Measurements from ENCODE around the gene GRB10. TPM values are rescaled to one million over a fixed set of nuclear protein-coding genes. Genes with fewer than 3 reads are reported as not detected.

The GRB10 gene
- total RNA-seq, 1 donor from 2014 or later, result 33.9 TPM

- Mint-ChIP-seq H3K27me3 (ENCODE audit: insufficient read depth, low read depth) (peaks cover 9% of the 10 kb centered on the region), H3K27ac (no peak overlapping the region), H3K4me3 (no peak overlapping the region), H3K9me3 (peaks cover 51% of the 10 kb centered on the region), H3K4me1 (peaks cover 34% of the 10 kb centered on the region), H3K36me3 (peaks cover 62% of the 10 kb centered on the region)
- no peak overlapping the region for H3K9ac ChIP-seq
- H3K79me2 ChIP-seq (ENCODE audit: low read depth), result peaks cover 71% of the 10 kb centered on the region
- no peaks in the 10 kb centered on the region for H3K36me3 ChIP-seq
- no peak for DNase-seq (ENCODE audit: low spot score)
- peaks cover 3% of the 10 kb centered on the region for H3F3A ChIP-seq (ENCODE audit: low read depth)
- H2AFZ ChIP-seq (replicated peaks), result no peak overlapping the region
- H3K9me3 ChIP-seq (ENCODE audit: low read depth), result no peaks in the 10 kb centered on the region
- H3K4me2 ChIP-seq, result no peak overlapping the region
- H3K4me1 ChIP-seq, result peaks cover 24% of the 10 kb centered on the region
- H3K27ac ChIP-seq, result no peak overlapping the region
- no peak for TF ChIP-seq EZH2 (IDR thresholded peaks at IDR 0.05)
- no peaks in the 10 kb centered on the region for H3K27me3 ChIP-seq
- no peak overlapping the region for H3K4me3 ChIP-seq
- H4K20me1 ChIP-seq (ENCODE audit: low read depth), result peaks cover 42% of the 10 kb centered on the region
Measured at GRCh38 chr7:50779427-50779826, 3.3 kb downstream of the GRB10 start.

GRCh38 chr7:50778189-50778588, 4.5 kb downstream of the GRB10 start:
- H3K9me3 Mint-ChIP-seq, result peaks cover 50% of the 10 kb centered on the region
- no peak overlapping the region for H3K27ac ChIP-seq
- H4K20me1 ChIP-seq (ENCODE audit: low read depth), result peaks cover 42% of the 10 kb centered on the region
- H3K27ac Mint-ChIP-seq, result no peak overlapping the region
- peaks cover 22% of the 10 kb centered on the region for H3K4me1 Mint-ChIP-seq
- no peak overlapping the region for H3K9ac ChIP-seq
- DNase-seq (ENCODE audit: low spot score), result no peak
- H3K4me3 ChIP-seq, result no peak overlapping the region
- TF ChIP-seq CTCF (IDR thresholded peaks at IDR 0.05) (no peak), EZH2phosphoT487 (IDR thresholded peaks at IDR 0.05) (no peak), EZH2 (IDR thresholded peaks at IDR 0.05) (no peak)
- H3K36me3 Mint-ChIP-seq, result peaks cover 60% of the 10 kb centered on the region
- peaks cover 8% of the 10 kb centered on the region for H3K27me3 Mint-ChIP-seq (ENCODE audit: insufficient read depth, low read depth)
- H3K36me3 ChIP-seq, result no peaks in the 10 kb centered on the region
- no peaks in the 10 kb centered on the region for H3K27me3 ChIP-seq
- peaks cover 22% of the 10 kb centered on the region for H3K4me1 ChIP-seq
- H3K9me3 ChIP-seq (ENCODE audit: low read depth), result no peaks in the 10 kb centered on the region
- no peak overlapping the region for H3K4me3 Mint-ChIP-seq
- peaks cover 70% of the 10 kb centered on the region for H3K79me2 ChIP-seq (ENCODE audit: low read depth)
- peaks cover 3% of the 10 kb centered on the region for H3F3A ChIP-seq (ENCODE audit: low read depth)
- H2AFZ ChIP-seq (replicated peaks), result no peak overlapping the region
- no peak overlapping the region for H3K4me2 ChIP-seq

GRCh38 chr7:50775836-50776235, 6.9 kb downstream of the GRB10 start:
- H3K9me3 Mint-ChIP-seq, result peaks cover 60% of the 10 kb centered on the region
- Histone ChIP-seq H3K9me3 (ENCODE audit: low read depth) (no peaks in the 10 kb centered on the region), H3K79me2 (ENCODE audit: low read depth) (peaks cover 81% of the 10 kb centered on the region), H3K4me1 (peaks cover 15% of the 10 kb centered on the region), H3K9ac (no peak overlapping the region), H3K4me2 (peak overlapping the region; percentile 27), H2AFZ (replicated peaks) (no peak overlapping the region), H3K36me3 (no peaks in the 10 kb centered on the region), H4K20me1 (ENCODE audit: low read depth) (peaks cover 32% of the 10 kb centered on the region), H3F3A (ENCODE audit: low read depth) (no peaks in the 10 kb centered on the region), H3K27ac (no peak overlapping the region), H3K27me3 (no peaks in the 10 kb centered on the region), H3K4me3 (no peak overlapping the region)
- H3K27ac Mint-ChIP-seq, result no peak overlapping the region
- no peak for DNase-seq (ENCODE audit: low spot score)
- H3K4me1 Mint-ChIP-seq, result peaks cover 10% of the 10 kb centered on the region
- H3K27me3 Mint-ChIP-seq (ENCODE audit: insufficient read depth, low read depth), result peaks cover under 1% of the 10 kb centered on the region
- no peak for TF ChIP-seq CTCF (IDR thresholded peaks at IDR 0.05)
- no peak for TF ChIP-seq EZH2phosphoT487 (IDR thresholded peaks at IDR 0.05)
- TF ChIP-seq EZH2 (IDR thresholded peaks at IDR 0.05), result no peak
- H3K4me3 Mint-ChIP-seq, result no peak overlapping the region
- peaks cover 71% of the 10 kb centered on the region for H3K36me3 Mint-ChIP-seq

- Mint-ChIP-seq H3K27me3 (ENCODE audit: insufficient read depth, low read depth) (peaks cover 2% of the 10 kb centered on the region), H3K4me1 (peaks cover 6% of the 10 kb centered on the region), H3K27ac (no peak overlapping the region), H3K4me3 (no peak overlapping the region), H3K9me3 (peaks cover 62% of the 10 kb centered on the region), H3K36me3 (peaks cover 72% of the 10 kb centered on the region)
- H4K20me1 ChIP-seq (ENCODE audit: low read depth), result peaks cover 26% of the 10 kb centered on the region
- no peaks in the 10 kb centered on the region for H3F3A ChIP-seq (ENCODE audit: low read depth)
- H3K4me2 ChIP-seq, result peak overlapping the region; percentile 27
- H3K79me2 ChIP-seq (ENCODE audit: low read depth), result peaks cover 81% of the 10 kb centered on the region
- no peak for DNase-seq (ENCODE audit: low spot score)
- peaks cover 15% of the 10 kb centered on the region for H3K4me1 ChIP-seq
- H3K36me3 ChIP-seq, result no peaks in the 10 kb centered on the region
- H3K27me3 ChIP-seq, result no peaks in the 10 kb centered on the region
- TF ChIP-seq CTCF (IDR thresholded peaks at IDR 0.05), result no peak
- H3K9ac ChIP-seq, result no peak overlapping the region
- H3K27ac ChIP-seq, result no peak overlapping the region
- no peak overlapping the region for H3K4me3 ChIP-seq
- no peak overlapping the region for H2AFZ ChIP-seq (replicated peaks)
- no peaks in the 10 kb centered on the region for H3K9me3 ChIP-seq (ENCODE audit: low read depth)
Measured at GRCh38 chr7:50775231-50775630, 7.5 kb downstream of the GRB10 start.

Data from neural progenitor cell (in vitro differentiated cells).